Ovary (tissue), 9 donors: Measurements from ENCODE around the gene HMGB3. TPM values are rescaled to one million over a fixed set of nuclear protein-coding genes. Genes with fewer than 3 reads are reported as not detected.

Experiments
- DNase-seq, 5 donors: peaks; one replicate each; pipeline ENCODE4 v3.0.0-alpha.2; 2019 to 2020
- H3K27ac ChIP-seq, 2 donors: fragments of 200-600 bp; one replicate each; pipeline versions ENCODE4 v1.5.1 to v1.8.0; 2019 to 2022
- H3K27me3 ChIP-seq: fragments of 200-600 bp; one replicate; pipeline ENCODE4 v1.8.0; 2022
- H3K36me3 ChIP-seq: fragments of 200-600 bp; sonication (generic); one replicate; pipeline ENCODE4 v1.5.1; 2019
- H3K4me1 ChIP-seq: one replicate; pipeline ENCODE4 v1.8.1; 2013; ENCODE audit warnings: mild to moderate bottlenecking, moderate library complexity; ENCODE audit not compliant: insufficient read depth
- H3K4me3 ChIP-seq: fragments of 200-600 bp; sonication (generic); one replicate; pipeline ENCODE4 v1.5.1; 2017
- H3K9me3 ChIP-seq, 2 donors: fragments of 200-600 bp in 1 of 2; sonication (generic) in 1 of 2; one replicate each; pipeline versions ENCODE4 v1.5.1 to v1.8.1; 2013 to 2019; ENCODE audit warnings: mild to moderate bottlenecking in 1 of 2, moderate library complexity in 1 of 2
- EP300 ChIP-seq: sonication (generic); formaldehyde crosslinking; IDR thresholded peaks from one replicate; pipeline ENCODE4 v1.6.1; 2017; ENCODE audit warnings: antibody characterized with exemption
- POLR2A ChIP-seq: fragments of 450-650 bp; IDR thresholded peaks from one replicate; pipeline ENCODE4 v1.6.1; 2017; ENCODE audit warnings: antibody characterized with exemption, mild to moderate bottlenecking, moderate library complexity
- WGBS, 3 donors: extraction: QIAGEN DNeasy Blood & Tissue Kit in 1 of 3; methylation state at CpG; one replicate each; pipeline versions ENCODE4 v1.1.5 to v1.1.7; 2013 to 2017; 5-methylcytosine and 5-hydroxymethylcytosine counted together
- intact Hi-C, 4 donors: fragments of 100-400 bp; cut with DNase I; formaldehyde crosslinking; loops; one replicate each; pipeline versions ENCODE4 v1.11.0 to v1.15.1; 2022 to 2023
- polyA plus RNA-seq, 2 donors: library from polyadenylated mRNA; stranded (reverse); fragments of 200-250 nt in 1 of 2; fragments of 350-450 nt in 1 of 2; fragmentation: Illumina TruSeq in 1 of 2; extraction: RNeasy Lipid Tissue Mini Kit (QIAGEN cat#74804) in 1 of 2; gene quantifications; one replicate each; pipeline ENCODE4 v1.2.3, GENCODE V29; 2013 to 2014
- total RNA-seq, 7 donors: library from RNA; depleted of rRNA in 2 of 7; stranded (reverse); fragments of >200 nt in 2 of 7; fragmentation: NEBNext Ultra II Directional in 3 of 7; extraction: Animal tissue kit (Norgen Biotek cat#: 25700) in 3 of 7; gene quantifications; one replicate each; pipeline versions ENCODE4 v1.1.0 to v1.2.4, GENCODE V29; 2016 to 2023
- TF ChIP-seq, protein P1 (sequence below), 3 donors: fragments of 450-650 bp in 2 of 3; fragments of 200-600 bp in 1 of 3; IDR thresholded peaks; one replicate each; pipeline versions ENCODE4 v1.5.1 to v1.8.0; 2016 to 2022; ENCODE audit warnings: antibody characterized with exemption in 3 of 3, mild to moderate bottlenecking in 1 of 3
- donor health status: DM: no; HTN: no; CAD: no; lungs with moderate emphysema.
- donor health status: DM: no; HTN: no; CAD: no.
- donor health status: Bipolar disorder and iron deficiency.
- donor health status: DM: yes; HTN: yes; CAD: no.
- donor health status: DM: no; HTN: no; CAD: no.
- donor health status: DM: yes; HTN: yes; CAD: no.

Gene HMGB3
- total and polyA plus RNA-seq, 9 donors, result 0.72 to 18.1 (median 6.6) TPM

DNA sequence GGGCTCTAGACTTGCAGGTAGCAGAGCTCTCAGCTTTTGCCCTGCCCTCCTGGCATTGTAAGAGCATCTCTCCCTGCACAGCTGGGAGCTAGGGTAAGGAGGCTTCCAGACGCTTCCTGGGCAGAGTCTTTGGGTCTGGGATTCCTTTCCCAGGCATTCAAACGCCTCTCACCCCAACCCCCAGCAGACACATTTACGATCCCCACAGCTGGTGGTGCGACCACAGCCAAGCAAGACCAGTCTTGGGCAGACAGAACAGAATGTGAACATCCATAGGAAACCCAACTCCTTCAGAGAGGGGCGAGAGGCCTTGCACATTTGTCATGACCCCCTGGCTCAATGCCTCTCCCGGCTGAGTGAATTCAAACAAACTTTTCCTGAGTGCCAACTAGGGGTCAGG lies 46.6 kb upstream of the HMGB3 start:
- no peak for DNase-seq

DNA sequence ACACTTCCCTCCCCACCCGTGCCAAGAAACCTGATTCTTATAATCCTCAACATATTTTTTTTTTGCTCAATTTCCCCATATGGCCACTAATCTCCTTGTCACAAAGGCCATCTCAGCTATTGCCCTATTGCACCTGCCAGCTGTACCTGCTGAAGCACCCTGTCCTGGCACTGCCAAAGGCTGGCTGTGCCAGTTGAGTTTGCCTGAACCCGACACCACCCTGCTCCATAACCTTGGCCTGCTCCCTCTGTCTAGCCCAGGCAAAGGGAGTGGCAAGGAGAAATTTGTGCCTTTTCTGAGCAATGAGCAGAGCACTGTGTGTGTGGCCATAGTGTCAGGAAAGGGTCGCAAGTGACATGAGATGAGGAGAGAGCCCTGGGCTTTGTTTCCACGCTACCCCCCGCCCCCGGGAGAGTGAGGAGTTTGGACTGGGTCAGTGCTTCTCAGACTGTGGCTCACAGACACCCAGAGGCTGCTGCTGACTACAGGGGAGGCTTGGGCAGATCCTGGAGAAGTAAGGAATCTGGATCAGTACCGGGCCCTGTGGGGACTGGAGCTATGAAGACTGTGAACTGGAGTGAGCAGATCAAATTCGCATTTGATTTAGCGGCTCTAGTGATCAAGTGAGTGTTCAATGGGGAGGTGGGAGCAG lies 42.2 kb upstream of the HMGB3 start:
- intact Hi-C loops, result no loop called here
- Histone ChIP-seq H3K4me3 (no peak overlapping the region), H3K27me3 (no peaks in the 10 kb centered on the region), H3K36me3 (no peaks in the 10 kb centered on the region), H3K4me1 (no peaks in the 10 kb centered on the region), H3K9me3 (no peaks in the 10 kb centered on the region), H3K27ac (no peak overlapping the region)
- DNase-seq, result no peak
- WGBS, 3 donors, result 68 to 77% (median 75%) methylated on average over 9 of the region's 9 CpGs
- TF ChIP-seq, protein P1, sequence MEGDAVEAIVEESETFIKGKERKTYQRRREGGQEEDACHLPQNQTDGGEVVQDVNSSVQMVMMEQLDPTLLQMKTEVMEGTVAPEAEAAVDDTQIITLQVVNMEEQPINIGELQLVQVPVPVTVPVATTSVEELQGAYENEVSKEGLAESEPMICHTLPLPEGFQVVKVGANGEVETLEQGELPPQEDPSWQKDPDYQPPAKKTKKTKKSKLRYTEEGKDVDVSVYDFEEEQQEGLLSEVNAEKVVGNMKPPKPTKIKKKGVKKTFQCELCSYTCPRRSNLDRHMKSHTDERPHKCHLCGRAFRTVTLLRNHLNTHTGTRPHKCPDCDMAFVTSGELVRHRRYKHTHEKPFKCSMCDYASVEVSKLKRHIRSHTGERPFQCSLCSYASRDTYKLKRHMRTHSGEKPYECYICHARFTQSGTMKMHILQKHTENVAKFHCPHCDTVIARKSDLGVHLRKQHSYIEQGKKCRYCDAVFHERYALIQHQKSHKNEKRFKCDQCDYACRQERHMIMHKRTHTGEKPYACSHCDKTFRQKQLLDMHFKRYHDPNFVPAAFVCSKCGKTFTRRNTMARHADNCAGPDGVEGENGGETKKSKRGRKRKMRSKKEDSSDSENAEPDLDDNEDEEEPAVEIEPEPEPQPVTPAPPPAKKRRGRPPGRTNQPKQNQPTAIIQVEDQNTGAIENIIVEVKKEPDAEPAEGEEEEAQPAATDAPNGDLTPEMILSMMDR (IDR thresholded peaks at IDR 0.05), result no peak
- no peak for TF ChIP-seq EP300
- TF ChIP-seq POLR2A, result no peak

More for the DNA sequence above, 46.6 kb upstream of the HMGB3 start:
- no peak for TF ChIP-seq EP300
- TF ChIP-seq, protein P1 (IDR thresholded peaks at IDR 0.05), result no peak
- H3K27me3 ChIP-seq, result no peaks in the 10 kb centered on the region
- no peaks in the 10 kb centered on the region for H3K36me3 ChIP-seq
- H3K27ac ChIP-seq, result no peak overlapping the region
- no peak overlapping the region for H3K4me3 ChIP-seq
- H3K9me3 ChIP-seq, result no peaks in the 10 kb centered on the region
- 47 to 50% (median 48%) methylated on average over 6 of the region's 6 CpGs for WGBS, 3 donors
- intact Hi-C loops, result no loop called here
- H3K4me1 ChIP-seq, result no peaks in the 10 kb centered on the region

DNA sequence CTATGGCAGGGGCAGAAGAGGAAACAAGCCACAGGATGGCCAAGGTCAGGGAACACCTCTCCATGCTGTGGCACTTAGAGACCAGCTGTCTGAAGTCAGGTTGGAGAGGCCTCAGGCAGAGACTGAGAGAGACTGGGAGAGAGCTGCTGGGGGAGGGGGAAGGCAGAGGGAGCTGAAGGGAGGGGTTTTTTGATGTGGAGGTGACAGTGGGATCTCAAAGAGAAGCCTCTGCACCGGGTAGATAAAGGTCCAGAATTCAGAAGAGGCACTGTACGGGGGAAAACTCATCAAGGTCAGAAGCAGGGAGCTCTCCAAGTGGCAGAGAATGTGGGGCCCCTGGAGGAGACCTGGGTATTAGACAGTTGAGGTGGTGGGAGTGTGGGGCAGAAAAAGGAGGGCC lies 41.6 kb upstream of the HMGB3 start:
- no peaks in the 10 kb centered on the region for H3K36me3 ChIP-seq
- intact Hi-C loops, result no loop called here
- no peaks in the 10 kb centered on the region for H3K27me3 ChIP-seq
- 23 to 37% (median 35%) methylated on average over 2 of the region's 2 CpGs for WGBS, 3 donors
- H3K9me3 ChIP-seq, result no peaks in the 10 kb centered on the region
- no peak overlapping the region for H3K4me3 ChIP-seq
- no peak for DNase-seq
- H3K4me1 ChIP-seq, result no peaks in the 10 kb centered on the region
- H3K27ac ChIP-seq, result no peak overlapping the region
- TF ChIP-seq EP300, result no peak
- TF ChIP-seq, protein P1 (IDR thresholded peaks at IDR 0.05), result no peak
- no peak for TF ChIP-seq POLR2A

DNA sequence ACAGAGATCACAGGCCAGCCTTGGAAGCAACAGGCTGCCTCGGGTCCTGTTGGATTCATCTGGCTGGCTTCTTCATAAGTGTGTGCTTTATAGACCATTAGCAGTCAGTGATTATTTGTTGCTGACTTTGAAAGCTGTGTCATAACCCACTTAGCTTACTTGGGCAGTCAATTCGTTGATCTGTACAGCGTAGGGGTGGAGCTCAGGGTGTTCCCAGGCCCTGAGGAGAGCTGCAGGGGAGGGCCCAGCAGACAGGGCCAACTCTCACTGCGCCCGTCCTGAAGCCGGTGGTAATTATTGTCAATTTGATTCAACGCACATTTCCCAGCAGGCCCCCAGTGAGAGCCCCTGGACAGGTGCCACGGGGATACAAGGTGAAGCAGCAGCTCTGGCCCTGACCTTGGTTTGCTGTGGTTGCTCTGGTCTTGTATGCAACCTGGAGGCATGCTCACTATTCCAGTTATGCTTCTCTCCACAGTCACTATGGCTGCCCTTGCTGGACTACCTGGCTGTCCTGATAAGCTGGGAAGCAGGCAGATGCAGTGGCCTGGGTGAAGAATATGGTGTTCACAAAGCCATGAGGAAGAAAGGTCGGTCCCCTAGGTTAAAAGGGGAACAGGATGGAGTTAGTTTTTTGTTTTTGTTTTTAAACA lies 40.1 kb upstream of the HMGB3 start:
- Histone ChIP-seq H3K27me3 (no peaks in the 10 kb centered on the region), H3K36me3 (no peaks in the 10 kb centered on the region), H3K4me1 (no peaks in the 10 kb centered on the region), H3K4me3 (no peak overlapping the region), H3K27ac (no peak overlapping the region), H3K9me3 (no peaks in the 10 kb centered on the region)
- WGBS, 3 donors, result 44 to 56% (median 46%) methylated on average over 9 of the region's 9 CpGs
- no peak for TF ChIP-seq POLR2A
- TF ChIP-seq, protein P1 (IDR thresholded peaks at IDR 0.05), result no peak
- no peak for TF ChIP-seq EP300
- intact Hi-C loops, result no loop called here
- no peak for DNase-seq
